Measurements from ENCODE around the gene ACOT2. TPM values are rescaled to one million over a fixed set of nuclear protein-coding genes. Genes with fewer than 3 reads are reported as not detected.
"Not testable (repeated sequence)": the region's sequence is repeated elsewhere in the genome, so short reads cannot be mapped to it uniquely, and the experiment has no call there.

Gene ACOT2
- total RNA-seq, 1 donor from 2014 or later, result 16.2 TPM

- DNase-seq (ENCODE audit: low read depth, low spot score), result no peak
Observed at GRCh38 chr14:73567951-73568885, 795 bp upstream of the ACOT2 start.

- DNase-seq (ENCODE audit: low read depth, low spot score), result not testable (repeated sequence)
Observed at GRCh38 chr14:73568886-73569184, 178 bp upstream of the ACOT2 start.

- DNase-seq (ENCODE audit: low read depth, low spot score), result not testable (repeated sequence)
Observed at GRCh38 chr14:73570913-73571312, 1.9 kb downstream of the ACOT2 start.

- not testable (repeated sequence) for DNase-seq (ENCODE audit: low read depth, low spot score)
Observed at GRCh38 chr14:73573034-73573433, 4.0 kb downstream of the ACOT2 start.

- DNase-seq (ENCODE audit: low read depth, low spot score), result not testable (repeated sequence)
Observed at GRCh38 chr14:73573740-73574139, 4.7 kb downstream of the ACOT2 start.

GRCh38 chr14:73574251-73574650 lies 5.2 kb downstream of the ACOT2 start:
- not testable (repeated sequence) for DNase-seq (ENCODE audit: low read depth, low spot score)

GRCh38 chr14:73576391-73576790 lies 7.4 kb downstream of the ACOT2 start:
- no peak for DNase-seq (ENCODE audit: low read depth, low spot score)

GRCh38 chr14:73577214-73577613 lies 8.2 kb downstream of the ACOT2 start:
- DNase-seq (ENCODE audit: low read depth, low spot score), result not testable (repeated sequence)

GRCh38 chr14:73582102-73582979 lies 13.3 kb downstream of the ACOT2 start:
- DNase-seq (ENCODE audit: low read depth, low spot score), result not testable (repeated sequence)

GRCh38 chr14:73588695-73589094 lies 19.7 kb downstream of the ACOT2 start:
- no peak for DNase-seq (ENCODE audit: low read depth, low spot score)

- no peak for DNase-seq (ENCODE audit: low read depth, low spot score)
Observed at GRCh38 chr14:73589116-73589515, 20.1 kb downstream of the ACOT2 start.

GRCh38 chr14:73590673-73591004 lies 21.6 kb downstream of the ACOT2 start:
- DNase-seq (ENCODE audit: low read depth, low spot score), result not testable (repeated sequence)

GRCh38 chr14:73591690-73592449 lies 22.9 kb downstream of the ACOT2 start, which contains the start of gene ACOT4:
TSS of gene ACOT4 (plus strand) at chr14:73591873. CDS start at chr14:73591960, 87 bp downstream.
- no peak for DNase-seq (ENCODE audit: low read depth, low spot score)

GRCh38 chr14:73594491-73594890 lies 25.5 kb downstream of the ACOT2 start:
- no peak for DNase-seq (ENCODE audit: low read depth, low spot score)

GRCh38 chr14:73599499-73599898 lies 30.5 kb downstream of the ACOT2 start:
- no peak for DNase-seq (ENCODE audit: low read depth, low spot score)

GRCh38 chr14:73602994-73603393 lies 34.0 kb downstream of the ACOT2 start:
- DNase-seq (ENCODE audit: low read depth, low spot score), result no peak

- no peak for DNase-seq (ENCODE audit: low read depth, low spot score)
Observed at GRCh38 chr14:73606271-73606670, 37.3 kb downstream of the ACOT2 start.

- no peak for DNase-seq (ENCODE audit: low read depth, low spot score)
Observed at GRCh38 chr14:73607241-73607640, 38.2 kb downstream of the ACOT2 start.

GRCh38 chr14:73610687-73611086 lies 41.7 kb downstream of the ACOT2 start:
- peak; percentile 61 for DNase-seq (ENCODE audit: low read depth, low spot score)

- DNase-seq (ENCODE audit: low read depth, low spot score), result no peak
Observed at GRCh38 chr14:73612339-73613045, 43.5 kb downstream of the ACOT2 start, which contains the start of gene ACOT6. TSS of gene ACOT6 (plus strand) at chr14:73612517. CDS start at chr14:73612572, 55 bp downstream.

- no peak for DNase-seq (ENCODE audit: low read depth, low spot score)
Observed at GRCh38 chr14:73613046-73613383, 44.0 kb downstream of the ACOT2 start.
